Mucosa of descending colon (tissue), 3 donors: ENCODE data around the gene ZMYND15. TPM values are rescaled to one million over a fixed set of nuclear protein-coding genes. Genes with fewer than 3 reads are reported as not detected.

ENCODE experiments used
- ATAC-seq: fragments of 200-7000 bp; cut with Tn5 transposase; one replicate; pipeline ENCODE4 v1.9.1; 2020; ENCODE audit warnings: mild to moderate bottlenecking, moderate library complexity
- DNase-seq, 3 donors: peaks; one replicate each; pipeline ENCODE4 v3.0.0-alpha.2; 2020
- H3K36me3 ChIP-seq: fragments of 200-600 bp; one replicate; pipeline ENCODE4 v1.8.0; 2021; ENCODE audit warnings: low read depth, mild to moderate bottlenecking
- H3K4me1 ChIP-seq: fragments of 200-600 bp; one replicate; pipeline ENCODE4 v1.8.0; 2021; ENCODE audit warnings: low read depth, mild to moderate bottlenecking
- H3K4me3 ChIP-seq: fragments of 200-600 bp; one replicate; pipeline ENCODE4 v1.8.0; 2021; ENCODE audit warnings: mild to moderate bottlenecking
- H3K9me3 ChIP-seq: fragments of 200-600 bp; one replicate; pipeline ENCODE4 v1.8.0; 2021; ENCODE audit warnings: mild to moderate bottlenecking
- CTCF ChIP-seq: fragments of 200-600 bp; IDR thresholded peaks from one replicate; pipeline ENCODE4 v1.8.0; 2022; ENCODE audit warnings: antibody characterized with exemption, mild to moderate bottlenecking
- intact Hi-C, 2 donors: fragments of 100-400 bp; cut with DNase I in 1 of 2; cut with micrococcal nuclease in 1 of 2; formaldehyde crosslinking; loops; one replicate each; pipeline versions ENCODE4 v1.11.0 to v1.11.1; 2022; cut with DNase I, micrococcal nuclease
- total RNA-seq, 3 donors: library from RNA; stranded (reverse); fragmentation: NEBNext Ultra II Directional in 2 of 3; extraction: Animal tissue kit (Norgen Biotek cat#: 25700) in 2 of 3; gene quantifications; one replicate each; pipeline versions ENCODE4 v1.2.1 to v1.2.4, GENCODE V29; 2021 to 2023
- donor health status: DM: no; HTN: no; CAD: no; lungs with moderate emphysema.
- donor health status: DM: no; HTN: no; CAD: no.
- donor health status: DM: no; HTN: yes; CAD: no.

The ZMYND15 gene
- total RNA-seq, 3 donors from 2014 or later, result 1.2 to 1.4 (median 1.3) TPM

- ATAC-seq (no peak), DNase-seq (peak in 1 of 3 donors; percentile 47)
- no peaks in the 10 kb centered on the region for H3K36me3 ChIP-seq
- peaks cover 15% of the 10 kb centered on the region for H3K4me1 ChIP-seq
- H3K4me3 ChIP-seq, result no peak overlapping the region
- H3K9me3 ChIP-seq, result no peaks in the 10 kb centered on the region
- intact Hi-C loops, result loop anchor here in 1 of 2 donors (10.0 kb wide), 2 partner anchors 65 to 175 kb away; partner anchors contain the start of genes C17orf107, GLTPD2 and VMO1
- no peak for TF ChIP-seq CTCF
These were observed 19.9 kb upstream of the ZMYND15 start for GRCh38 chr17:4719684-4720221.

- no peaks in the 10 kb centered on the region for H3K36me3 ChIP-seq
- TF ChIP-seq CTCF, result no peak
- peaks cover 15% of the 10 kb centered on the region for H3K4me1 ChIP-seq
- DNase-seq (peak in 2 of 3 donors; percentile 14 to 25), ATAC-seq (no peak)
- no peak overlapping the region for H3K4me3 ChIP-seq
- H3K9me3 ChIP-seq, result no peaks in the 10 kb centered on the region
- intact Hi-C loops, result loop anchor here in 1 of 2 donors (10.0 kb wide), 2 partner anchors 64 to 174 kb away; partner anchors contain the start of genes C17orf107, GLTPD2 and VMO1
These were observed 18.8 kb upstream of the ZMYND15 start for GRCh38 chr17:4720787-4721186.

- Histone ChIP-seq H3K4me1 (peaks cover 15% of the 10 kb centered on the region), H3K9me3 (no peaks in the 10 kb centered on the region), H3K4me3 (no peak overlapping the region), H3K36me3 (no peaks in the 10 kb centered on the region)
- TF ChIP-seq CTCF, result no peak
- peak; percentile 74 to 85 (median 85) for DNase-seq
- peak; percentile 95 for ATAC-seq
- intact Hi-C loops, result loop anchor here in 1 of 2 donors (10.0 kb wide), 2 partner anchors 63 to 173 kb away; partner anchors contain the start of genes C17orf107, GLTPD2 and VMO1
These were observed 18.2 kb upstream of the ZMYND15 start for GRCh38 chr17:4721203-4722135.

GRCh38 chr17:4722678-4723240 lies 16.9 kb upstream of the ZMYND15 start:
- ATAC-seq, result no peak
- peaks cover 15% of the 10 kb centered on the region for H3K4me1 ChIP-seq
- H3K9me3 ChIP-seq, result no peaks in the 10 kb centered on the region
- no peak for DNase-seq
- intact Hi-C loops, result loop anchor here in 1 of 2 donors (10.0 kb wide), 2 partner anchors 62 to 172 kb away; partner anchors contain the start of genes C17orf107, GLTPD2 and VMO1
- no peak for TF ChIP-seq CTCF
- H3K36me3 ChIP-seq, result no peaks in the 10 kb centered on the region
- no peak overlapping the region for H3K4me3 ChIP-seq

- peaks cover 15% of the 10 kb centered on the region for H3K4me1 ChIP-seq
- H3K4me3 ChIP-seq, result no peak overlapping the region
- no peaks in the 10 kb centered on the region for H3K36me3 ChIP-seq
- intact Hi-C loops, result loop anchor here in 1 of 2 donors (10.0 kb wide), 2 partner anchors 60 to 170 kb away; partner anchors contain the start of genes C17orf107, GLTPD2 and VMO1
- H3K9me3 ChIP-seq, result no peaks in the 10 kb centered on the region
- ATAC-seq, result no peak
- no peak for DNase-seq
- no peak for TF ChIP-seq CTCF
These were observed 15.0 kb upstream of the ZMYND15 start for GRCh38 chr17:4724650-4725049.
